Measurements from ENCODE around the gene ELMOD2. TPM values are rescaled to one million over a fixed set of nuclear protein-coding genes. Genes with fewer than 3 reads are reported as not detected.

The ELMOD2 gene
- total RNA-seq, 1 experiment from 2014 or later = 27.4 TPM

GRCh38 chr4:140559696-140560095 is 35.7 kb downstream of the ELMOD2 start:
- POLR2A ChIA-PET = no interaction called here
- Mint-ChIP-seq H3K27ac (no peak overlapping the region), H3K4me3 (no peak overlapping the region), H3K9me3 (no peaks in the 10 kb centered on the region), H3K4me1 (peaks cover 34% of the 10 kb centered on the region), H3K27me3 (ENCODE audit: low read depth) (no peaks in the 10 kb centered on the region; the same call in 1 of the 2 replicates), H3K36me3 (no peaks in the 10 kb centered on the region)
- no peak for ATAC-seq
- TF ChIP-seq ZSCAN18 (CRISPR knock-in tag; IDR thresholded peaks at IDR 0.05) = no peak
- TF ChIP-seq ZNF281 (CRISPR knock-in tag; IDR thresholded peaks at IDR 0.05) = no peak
- no peak for TF ChIP-seq GABPB1 (CRISPR knock-in tag; IDR thresholded peaks at IDR 0.05)
- no peak for TF ChIP-seq ZNF138 (CRISPR knock-in tag; conservative IDR thresholded peaks at IDR 0.05)
- TF ChIP-seq USF1 (CRISPR knock-in tag; IDR thresholded peaks at IDR 0.05) = no peak
- TF ChIP-seq, protein P1, sequence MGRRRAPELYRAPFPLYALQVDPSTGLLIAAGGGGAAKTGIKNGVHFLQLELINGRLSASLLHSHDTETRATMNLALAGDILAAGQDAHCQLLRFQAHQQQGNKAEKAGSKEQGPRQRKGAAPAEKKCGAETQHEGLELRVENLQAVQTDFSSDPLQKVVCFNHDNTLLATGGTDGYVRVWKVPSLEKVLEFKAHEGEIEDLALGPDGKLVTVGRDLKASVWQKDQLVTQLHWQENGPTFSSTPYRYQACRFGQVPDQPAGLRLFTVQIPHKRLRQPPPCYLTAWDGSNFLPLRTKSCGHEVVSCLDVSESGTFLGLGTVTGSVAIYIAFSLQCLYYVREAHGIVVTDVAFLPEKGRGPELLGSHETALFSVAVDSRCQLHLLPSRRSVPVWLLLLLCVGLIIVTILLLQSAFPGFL (CRISPR knock-in tag; IDR thresholded peaks at IDR 0.05; ENCODE audit: borderline replicate concordance) = no peak
- no peak for TF ChIP-seq ERG (CRISPR knock-in tag; IDR thresholded peaks at IDR 0.05)
- TF ChIP-seq, protein P2, sequence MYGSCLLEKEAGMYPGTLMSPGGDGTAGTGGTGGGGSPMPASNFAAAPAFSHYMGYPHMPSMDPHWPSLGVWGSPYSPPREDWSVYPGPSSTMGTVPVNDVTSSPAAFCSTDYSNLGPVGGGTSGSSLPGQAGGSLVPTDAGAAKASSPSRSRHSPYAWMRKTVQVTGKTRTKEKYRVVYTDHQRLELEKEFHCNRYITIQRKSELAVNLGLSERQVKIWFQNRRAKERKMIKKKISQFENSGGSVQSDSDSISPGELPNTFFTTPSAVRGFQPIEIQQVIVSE (CRISPR knock-in tag; IDR thresholded peaks at IDR 0.05; ENCODE audit: borderline replicate concordance) = no peak
- TF ChIP-seq NR1H2 (CRISPR knock-in tag; IDR thresholded peaks at IDR 0.05) = no peak
- no peak for TF ChIP-seq JUN (CRISPR knock-in tag; IDR thresholded peaks at IDR 0.05)
- TF ChIP-seq RELA (CRISPR knock-in tag; IDR thresholded peaks at IDR 0.05; ENCODE audit: borderline replicate concordance) = no peak
- TF ChIP-seq, protein P3, sequence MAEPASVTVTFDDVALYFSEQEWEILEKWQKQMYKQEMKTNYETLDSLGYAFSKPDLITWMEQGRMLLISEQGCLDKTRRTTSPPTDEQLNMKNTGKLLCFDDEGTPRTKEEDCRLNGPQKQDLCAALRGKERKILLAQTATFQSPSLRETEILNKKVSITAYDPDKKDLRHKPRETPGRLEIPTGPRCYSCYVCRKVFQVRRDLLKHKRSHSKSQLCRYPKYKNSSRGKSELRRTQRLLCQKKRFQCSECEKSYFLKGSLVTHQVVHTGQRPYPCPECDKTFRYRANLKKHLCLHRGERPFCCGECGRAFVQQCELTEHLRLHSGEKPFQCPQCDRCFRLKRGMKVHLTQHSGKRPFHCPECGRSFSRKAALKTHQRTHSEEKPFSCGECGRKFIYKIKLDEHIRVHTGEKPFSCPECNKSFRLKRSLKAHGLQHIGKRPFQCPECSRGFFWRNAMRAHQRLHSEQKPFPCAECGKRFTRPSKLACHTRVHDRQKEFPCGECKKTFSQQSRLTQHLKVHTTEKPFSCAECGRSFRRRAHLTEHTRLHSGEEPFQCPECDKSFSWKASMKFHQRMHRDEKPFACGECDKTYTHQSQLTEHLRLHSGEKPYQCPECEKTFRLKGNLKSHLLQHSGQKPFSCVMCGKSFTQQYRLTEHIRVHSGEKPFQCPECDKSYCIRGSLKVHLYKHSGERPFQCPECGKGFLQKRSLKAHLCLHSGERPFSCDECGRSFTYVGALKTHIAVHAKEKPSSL (CRISPR knock-in tag; conservative IDR thresholded peaks at IDR 0.05) = no peak
- no peak for TF ChIP-seq ZNF219 (CRISPR knock-in tag; IDR thresholded peaks at IDR 0.05; ENCODE audit: borderline replicate concordance)
- CTCF ChIA-PET = interaction anchor here (1.5 kb wide), 1 partner anchor 200 kb away, joined by 3 read pairs; no protein-coding TSS in a partner anchor
- DNase-seq (ENCODE audit: low spot score) = no peak
